Thyroid gland (tissue), 4 donors: ENCODE measurements around the gene ANKRD13B.

Source experiments
- POLR2A ChIP-seq, 2 donors: fragments of 450-650 bp; IDR thresholded peaks; one replicate each; pipeline ENCODE4 v1.6.1; 2017; ENCODE audit warnings: antibody characterized with exemption in 2 of 2, mild to moderate bottlenecking in 2 of 2, moderate library complexity in 1 of 2
- TF ChIP-seq, protein P1 (sequence below), 6 experiments: fragments of 200-600 bp in 3 of 6; fragments of 450-650 bp in 3 of 6; sonication (generic) in 3 of 6; IDR thresholded peaks; one replicate each; pipeline ENCODE4 v1.5.1; 2016 to 2019; ENCODE audit warnings: antibody characterized with exemption in 6 of 6, mild to moderate bottlenecking in 2 of 6, inconsistent platforms in 1 of 6, moderate library complexity in 1 of 6

- TF ChIP-seq, protein P1, sequence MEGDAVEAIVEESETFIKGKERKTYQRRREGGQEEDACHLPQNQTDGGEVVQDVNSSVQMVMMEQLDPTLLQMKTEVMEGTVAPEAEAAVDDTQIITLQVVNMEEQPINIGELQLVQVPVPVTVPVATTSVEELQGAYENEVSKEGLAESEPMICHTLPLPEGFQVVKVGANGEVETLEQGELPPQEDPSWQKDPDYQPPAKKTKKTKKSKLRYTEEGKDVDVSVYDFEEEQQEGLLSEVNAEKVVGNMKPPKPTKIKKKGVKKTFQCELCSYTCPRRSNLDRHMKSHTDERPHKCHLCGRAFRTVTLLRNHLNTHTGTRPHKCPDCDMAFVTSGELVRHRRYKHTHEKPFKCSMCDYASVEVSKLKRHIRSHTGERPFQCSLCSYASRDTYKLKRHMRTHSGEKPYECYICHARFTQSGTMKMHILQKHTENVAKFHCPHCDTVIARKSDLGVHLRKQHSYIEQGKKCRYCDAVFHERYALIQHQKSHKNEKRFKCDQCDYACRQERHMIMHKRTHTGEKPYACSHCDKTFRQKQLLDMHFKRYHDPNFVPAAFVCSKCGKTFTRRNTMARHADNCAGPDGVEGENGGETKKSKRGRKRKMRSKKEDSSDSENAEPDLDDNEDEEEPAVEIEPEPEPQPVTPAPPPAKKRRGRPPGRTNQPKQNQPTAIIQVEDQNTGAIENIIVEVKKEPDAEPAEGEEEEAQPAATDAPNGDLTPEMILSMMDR (IDR thresholded peaks at IDR 0.05) = no peak
- TF ChIP-seq POLR2A (IDR thresholded peaks at IDR 0.05) = no peak
These were observed 25.7 kb upstream of the ANKRD13B start for GRCh38 chr17:29567304-29567553.
